HepG2 (cell line): ENCODE results near the gene SEMA7A. TPM values are rescaled to one million over a fixed set of nuclear protein-coding genes. Genes with fewer than 3 reads are reported as not detected.

ENCODE experiments used
- ARNT2 ChIP-seq: sonication (generic); formaldehyde crosslinking; IDR thresholded peaks from 2 replicates; pipeline ENCODE4 v1.8.0; 2022; ENCODE audit warnings: mild to moderate bottlenecking, low read depth, missing genetic modification reagents, moderate library complexity
- ASH2L ChIP-seq: fragments of 300-600, 200-600 bp; sonication (generic); IDR thresholded peaks from 2 replicates; pipeline ENCODE4 v1.7.0; 2017; ENCODE audit warnings: low read depth, mild to moderate bottlenecking, moderate library complexity, mixed read lengths, low read length; ENCODE audit not compliant: insufficient read length
- CCAR2 ChIP-seq: fragments of 200-400 bp; formaldehyde crosslinking; optimal IDR thresholded peaks from 2 replicates; pipeline ENCODE3; 2018; ENCODE audit warnings: low read depth, mild to moderate bottlenecking, low read length, moderate library complexity
- DDIT3 ChIP-seq: sonication (generic); formaldehyde crosslinking; IDR thresholded peaks from 2 replicates; pipeline ENCODE4 v1.4.0; 2020; ENCODE audit warnings: mild to moderate bottlenecking, missing genetic modification reagents
- ELF1 ChIP-seq: sonication (generic); formaldehyde crosslinking; IDR thresholded peaks from 2 replicates; pipeline ENCODE4 v1.4.0; 2020; ENCODE audit warnings: missing genetic modification reagents
- EP300 ChIP-seq, 3 experiments: sonication (generic) in 1 of 3; formaldehyde crosslinking in 1 of 3; IDR thresholded peaks; 2 replicates each; pipeline versions ENCODE4 v1.5.1 to v1.6.1; 2011 to 2020; ENCODE audit warnings: low read depth in 2 of 3, low read length in 2 of 3, borderline replicate concordance in 1 of 3, improper control_type of control experiment in 1 of 3, mild to moderate bottlenecking in 1 of 3, missing genetic modification reagents in 1 of 3, moderate library complexity in 1 of 3
- FOSL2 ChIP-seq: sonication (generic); formaldehyde crosslinking; IDR thresholded peaks from 2 replicates; pipeline ENCODE4 v1.4.0; 2020; ENCODE audit warnings: missing genetic modification reagents
- FOXA3 ChIP-seq: IDR thresholded peaks from 2 replicates; pipeline ENCODE4 v1.6.1; 2016; ENCODE audit warnings: missing genetic modification reagents, missing compliant biosample characterization
- FOXJ3 ChIP-seq: sonication (generic); formaldehyde crosslinking; IDR thresholded peaks from 2 replicates; pipeline ENCODE4 v1.4.0; 2020; ENCODE audit warnings: missing genetic modification reagents, mild to moderate bottlenecking, borderline replicate concordance
- FOXP1 ChIP-seq, 2 experiments: fragments of 450-650 bp in 1 of 2; IDR thresholded peaks; 2 replicates each; pipeline ENCODE4 v1.6.1; 2017 to 2018; ENCODE audit warnings: antibody characterized with exemption in 1 of 2
- GATAD2A ChIP-seq: IDR thresholded peaks from 2 replicates; pipeline ENCODE4 v1.6.1; 2016
- GFI1 ChIP-seq: sonication (generic); formaldehyde crosslinking; IDR thresholded peaks from 2 replicates; pipeline ENCODE4 v1.5.0; 2020; ENCODE audit warnings: missing genetic modification reagents, mild to moderate bottlenecking, borderline replicate concordance
- HNF4A ChIP-seq: sonication (generic); formaldehyde crosslinking; IDR thresholded peaks from 2 replicates; pipeline ENCODE4 v1.4.0; 2020; ENCODE audit warnings: missing genetic modification reagents
- KDM6A ChIP-seq: IDR thresholded peaks from 2 replicates; pipeline ENCODE4 v1.6.1; 2016; ENCODE audit warnings: low read depth
- LCORL ChIP-seq, 2 experiments: fragments of 450-650 bp in 1 of 2; sonication (generic) in 1 of 2; formaldehyde crosslinking in 1 of 2; IDR thresholded peaks; 2 replicates each; pipeline versions ENCODE4 v1.5.0 to v1.6.1; 2017 to 2020; ENCODE audit warnings: antibody characterized with exemption in 1 of 2, missing genetic modification reagents in 1 of 2
- MIXL1 ChIP-seq: IDR thresholded peaks from 2 replicates; pipeline ENCODE4 v1.6.1; 2016
- NFE2 ChIP-seq: sonication (generic); formaldehyde crosslinking; IDR thresholded peaks from 2 replicates; pipeline ENCODE4 v1.4.0; 2020; ENCODE audit warnings: missing genetic modification reagents
- NR2F1 ChIP-seq, 2 experiments: fragments of 450-650 bp in 1 of 2; formaldehyde crosslinking in 1 of 2; IDR thresholded peaks; 2 replicates each; pipeline versions ENCODE4 v1.5.0 to v1.6.1; 2016 to 2020; ENCODE audit warnings: mild to moderate bottlenecking in 1 of 2, missing compliant biosample characterization in 1 of 2, missing genetic modification reagents in 1 of 2, moderate library complexity in 1 of 2
- RAD21 ChIP-seq: fragments of 450-650 bp; formaldehyde crosslinking; IDR thresholded peaks from 2 replicates; pipeline ENCODE4 v1.5.0; 2020; ENCODE audit warnings: mild to moderate bottlenecking
- RXRB ChIP-seq: IDR thresholded peaks from 2 replicates; pipeline ENCODE4 v1.6.1; 2016; ENCODE audit warnings: borderline replicate concordance, missing genetic modification reagents, missing compliant biosample characterization
- SOX6 ChIP-seq, 2 experiments: fragments of 450-650 bp in 1 of 2; sonication (generic) in 1 of 2; formaldehyde crosslinking in 1 of 2; IDR thresholded peaks; 2 replicates each; pipeline versions ENCODE4 v1.4.0 to v1.6.1; 2017 to 2020; ENCODE audit warnings: antibody characterized with exemption in 1 of 2, mild to moderate bottlenecking in 1 of 2, missing genetic modification reagents in 1 of 2
- YEATS4 ChIP-seq: sonication (generic); formaldehyde crosslinking; IDR thresholded peaks from 2 replicates; pipeline ENCODE4 v1.4.0; 2020; ENCODE audit warnings: missing genetic modification reagents, borderline replicate concordance
- ZFP82 ChIP-seq: sonication (generic); formaldehyde crosslinking; IDR thresholded peaks from 2 replicates; pipeline ENCODE4 v1.5.1; 2020; ENCODE audit warnings: mild to moderate bottlenecking, missing genetic modification reagents, borderline replicate concordance
- ZNF121 ChIP-seq: sonication (generic); formaldehyde crosslinking; IDR thresholded peaks from 2 replicates; pipeline ENCODE4 v1.5.0; 2020; ENCODE audit warnings: mild to moderate bottlenecking, missing genetic modification reagents
- ZNF33A ChIP-seq: sonication (generic); formaldehyde crosslinking; IDR thresholded peaks from 2 replicates; pipeline ENCODE4 v1.5.1; 2020; ENCODE audit warnings: missing genetic modification reagents, mild to moderate bottlenecking, moderate library complexity, borderline replicate concordance
- ZNF468 ChIP-seq: sonication (generic); formaldehyde crosslinking; IDR thresholded peaks from 2 replicates; pipeline ENCODE4 v1.8.0; 2022; ENCODE audit warnings: mild to moderate bottlenecking, moderate library complexity, missing genetic modification reagents
- ZNF577 ChIP-seq: sonication (generic); formaldehyde crosslinking; IDR thresholded peaks from 2 replicates; pipeline ENCODE4 v1.4.0; 2020; ENCODE audit warnings: mild to moderate bottlenecking, low read depth, missing genetic modification reagents, borderline replicate concordance
- ZNF740 ChIP-seq: sonication (generic); formaldehyde crosslinking; IDR thresholded peaks from 2 replicates; pipeline ENCODE4 v1.4.0; 2020; ENCODE audit warnings: missing genetic modification reagents
- polyA plus RNA-seq, 8 experiments: library from polyadenylated mRNA; depleted of rRNA in 3 of 8; stranded (reverse) in 7 of 8; unstranded in 1 of 8; fragments of >200 nt; fragmentation: Illumina TruSeq in 4 of 8; extraction: Trizol in 4 of 8; gene quantifications; 2 replicates each; pipeline versions ENCODE4 v1.2.1 to v1.2.3, GENCODE V29; 2011 to 2016; ENCODE audit warnings: low read depth in 4 of 8, missing spikeins in 1 of 8, mixed read lengths in 1 of 8; ENCODE audit not compliant: insufficient read depth in 1 of 8
- total RNA-seq, 5 experiments: library from RNA; depleted of rRNA; stranded (reverse); fragments of >200 nt; fragmentation: Illumina TruSeq; extraction: Trizol; gene quantifications; 2 replicates each; pipeline ENCODE4 v1.2.3, GENCODE V29; 2016; ENCODE audit warnings: low read depth in 1 of 5

SEMA7A gene
- total and polyA plus RNA-seq, 2 of the 13 experiments (the other 11 are each of a cell fraction or from before 2014, with no cell fraction given) = 9.0 to 15.8 TPM

- TF ChIP-seq FOXJ3 (CRISPR knock-in tag) (peak; percentile 26; the same call in 1 of the 2 replicates), GFI1 (CRISPR knock-in tag) (0 out of 2 replicates have a peak, but pooled peaks have one; percentile 39), MIXL1 (CRISPR knock-in tag) (0 out of 2 replicates have a peak, but pooled peaks have one; percentile 43), GATAD2A (CRISPR knock-in tag) (peak; percentile 74), NFE2 (CRISPR knock-in tag) (no peak), ZNF33A (CRISPR knock-in tag) (no peak), SOX6 (IDR thresholded peaks at IDR 0.05) (no peak), SOX6 (CRISPR knock-in tag; IDR thresholded peaks at IDR 0.05) (peak; percentile 49; the same call in 1 of the 2 replicates), ZNF740 (CRISPR knock-in tag) (no peak), ZFP82 (CRISPR knock-in tag) (no peak), RXRB (CRISPR knock-in tag) (peak; percentile 64; the same call in 1 of the 2 replicates), HNF4A (CRISPR knock-in tag) (peak; percentile 79), FOXA3 (CRISPR knock-in tag) (peak; percentile 80), CCAR2 (no peak), ASH2L (peak; percentile 73), YEATS4 (CRISPR knock-in tag) (no peak), NR2F1 (CRISPR knock-in tag; IDR thresholded peaks at IDR 0.05) (peak in 1 of 2 experiments; percentile 22; a peak in 1 of 4 replicates), ZNF121 (no peak), RAD21 (CRISPR knock-in tag) (no peak), EP300 (IDR thresholded peaks at IDR 0.05; ENCODE audit: low read depth in 2 of 2, low read length in 2 of 2) (peak in 1 of 2 experiments; percentile 68; a peak in 2 of 4 replicates), EP300 (CRISPR knock-in tag; IDR thresholded peaks at IDR 0.05; ENCODE audit: borderline replicate concordance) (no peak), KDM6A (CRISPR knock-in tag) (peak; percentile 53), ZNF468 (CRISPR knock-in tag) (no peak), ELF1 (no peak), ARNT2 (CRISPR knock-in tag) (no peak), ZNF577 (no peak), LCORL (IDR thresholded peaks at IDR 0.05) (no peak), LCORL (CRISPR knock-in tag; IDR thresholded peaks at IDR 0.05) (0 out of 2 replicates have a peak, but pooled peaks have one; percentile 28), FOXP1 (IDR thresholded peaks at IDR 0.05) (no peak), FOXP1 (CRISPR knock-in tag; IDR thresholded peaks at IDR 0.05) (peak; percentile 49; the same call in 1 of the 2 replicates), FOSL2 (CRISPR knock-in tag) (no peak), DDIT3 (CRISPR knock-in tag) (no peak)
These were observed 12.3 kb upstream of the SEMA7A start (continued) for GRCh38 chr15:74445816-74446763.
